Measurements from ENCODE around the gene RMP24.

Gene RMP24

DNA sequence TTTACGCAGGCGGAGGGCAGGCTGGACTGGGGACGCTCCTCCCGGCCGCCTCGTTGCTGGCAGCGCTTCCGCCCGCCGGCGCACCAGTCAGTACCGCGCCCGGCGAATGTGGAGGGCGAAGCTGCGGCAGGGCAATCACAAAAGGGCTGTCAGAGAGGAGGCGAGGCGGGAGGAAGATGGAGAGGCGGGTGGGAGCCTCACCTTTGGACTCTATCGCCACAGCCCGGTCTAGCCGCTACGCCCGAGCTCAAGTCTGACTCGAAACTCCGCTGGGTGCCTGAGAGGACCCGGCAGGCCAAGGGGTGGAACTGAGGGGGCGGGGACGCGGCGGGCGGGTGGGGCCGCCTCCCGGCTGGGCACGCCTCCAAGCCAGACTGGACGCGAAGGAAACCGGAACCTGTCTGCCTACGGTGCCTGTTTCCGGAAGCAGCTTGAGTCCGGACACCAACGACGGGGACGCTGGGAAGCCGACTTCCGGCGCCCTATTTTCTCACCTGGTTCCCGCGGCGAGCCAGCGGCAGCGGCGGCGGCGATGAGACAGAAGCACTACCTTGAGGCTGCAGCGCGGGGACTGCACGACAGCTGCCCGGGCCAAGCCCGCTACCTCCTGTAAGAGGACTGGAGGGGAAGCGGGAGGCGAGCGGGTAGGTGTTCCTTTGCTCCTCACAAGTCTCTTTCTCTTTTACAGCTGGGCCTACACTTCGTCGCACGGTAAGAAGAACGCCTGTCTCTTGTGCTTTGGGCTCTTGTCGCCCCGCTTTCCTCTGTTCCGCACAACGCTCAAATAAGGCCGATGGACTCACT, at the start of gene RMP24:
Gene RMP24, plus strand, starts transcription at position 483 of the 804 bp plus-strand sequence.
- Histone ChIP-seq H3K4me1 (ENCODE audit: control insufficient read depth in 1 of 2, low read depth in 2 of 2) (peaks cover 14 to 22% of the 10 kb centered on the region in 2 donors), H3K27ac (peak within 1 kb of the TSS; percentile 83 to 89), H3K4me3 (peak within 1 kb of the TSS; percentile 88), H3K9me3 (no peaks in the 10 kb centered on the region), H3K36me3 (peaks cover 11% of the 10 kb centered on the region), H3K27me3 (replicated peaks; ENCODE audit: insufficient read depth) (no peaks in the 10 kb centered on the region)
- DNase-seq (ENCODE audit: low spot score) (peak; percentile 65), ATAC-seq (ENCODE audit: insufficient number of reproducible peaks, low FRiP score, low read depth) (peak; percentile 98)
- TF ChIP-seq, protein P1, sequence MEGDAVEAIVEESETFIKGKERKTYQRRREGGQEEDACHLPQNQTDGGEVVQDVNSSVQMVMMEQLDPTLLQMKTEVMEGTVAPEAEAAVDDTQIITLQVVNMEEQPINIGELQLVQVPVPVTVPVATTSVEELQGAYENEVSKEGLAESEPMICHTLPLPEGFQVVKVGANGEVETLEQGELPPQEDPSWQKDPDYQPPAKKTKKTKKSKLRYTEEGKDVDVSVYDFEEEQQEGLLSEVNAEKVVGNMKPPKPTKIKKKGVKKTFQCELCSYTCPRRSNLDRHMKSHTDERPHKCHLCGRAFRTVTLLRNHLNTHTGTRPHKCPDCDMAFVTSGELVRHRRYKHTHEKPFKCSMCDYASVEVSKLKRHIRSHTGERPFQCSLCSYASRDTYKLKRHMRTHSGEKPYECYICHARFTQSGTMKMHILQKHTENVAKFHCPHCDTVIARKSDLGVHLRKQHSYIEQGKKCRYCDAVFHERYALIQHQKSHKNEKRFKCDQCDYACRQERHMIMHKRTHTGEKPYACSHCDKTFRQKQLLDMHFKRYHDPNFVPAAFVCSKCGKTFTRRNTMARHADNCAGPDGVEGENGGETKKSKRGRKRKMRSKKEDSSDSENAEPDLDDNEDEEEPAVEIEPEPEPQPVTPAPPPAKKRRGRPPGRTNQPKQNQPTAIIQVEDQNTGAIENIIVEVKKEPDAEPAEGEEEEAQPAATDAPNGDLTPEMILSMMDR (IDR thresholded peaks at IDR 0.05): no peak

DNA sequence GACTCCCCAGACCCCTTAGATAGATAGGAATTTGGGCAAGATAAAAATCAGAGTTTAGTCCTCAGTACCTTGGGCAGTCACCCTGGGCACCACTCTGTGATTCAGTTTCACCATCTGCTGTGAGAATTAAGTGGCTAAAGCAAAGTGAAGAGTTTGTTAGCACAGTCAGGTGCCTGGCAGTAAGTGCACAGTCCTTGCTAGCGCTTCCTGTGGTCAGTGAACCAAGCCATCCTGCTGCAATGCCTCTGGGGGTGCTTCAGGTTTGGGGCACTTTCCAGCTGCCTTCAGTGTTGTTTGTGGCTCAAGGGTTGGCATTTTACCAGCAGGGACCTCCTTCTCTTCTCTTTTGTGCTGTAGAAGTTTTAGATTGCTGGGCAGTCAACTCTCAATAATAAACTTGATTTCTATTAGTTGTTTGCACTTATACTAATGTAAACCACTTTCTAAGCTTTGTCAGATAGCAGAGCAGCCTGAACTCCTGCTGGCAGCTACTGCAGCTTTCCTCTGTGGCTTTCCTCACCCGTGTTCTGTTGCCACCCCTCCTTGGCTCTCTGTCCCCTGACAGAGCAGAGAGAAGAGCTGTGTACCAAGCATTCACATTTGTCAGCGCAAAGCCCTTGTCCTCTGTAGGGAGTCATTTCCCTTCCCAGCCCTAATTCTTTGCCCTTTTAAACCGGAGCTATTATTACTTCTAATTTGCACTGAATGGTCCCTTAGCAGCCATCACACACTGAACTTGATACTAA, 48.4 kb upstream of the RMP24 start:
- no peak overlapping the region for H3K27ac ChIP-seq
- DNase-seq (ENCODE audit: low spot score) (no peak), ATAC-seq (ENCODE audit: insufficient number of reproducible peaks, low FRiP score, low read depth) (no peak)
- no peaks in the 10 kb centered on the region for H3K27me3 ChIP-seq (replicated peaks; ENCODE audit: insufficient read depth)
- no peaks in the 10 kb centered on the region for H3K36me3 ChIP-seq
- H3K4me1 ChIP-seq (ENCODE audit: control insufficient read depth in 1 of 2, low read depth in 2 of 2): no peaks in the 10 kb centered on the region
- TF ChIP-seq, protein P1 (IDR thresholded peaks at IDR 0.05): no peak
- H3K4me3 ChIP-seq: no peak overlapping the region
- no peaks in the 10 kb centered on the region for H3K9me3 ChIP-seq

DNA sequence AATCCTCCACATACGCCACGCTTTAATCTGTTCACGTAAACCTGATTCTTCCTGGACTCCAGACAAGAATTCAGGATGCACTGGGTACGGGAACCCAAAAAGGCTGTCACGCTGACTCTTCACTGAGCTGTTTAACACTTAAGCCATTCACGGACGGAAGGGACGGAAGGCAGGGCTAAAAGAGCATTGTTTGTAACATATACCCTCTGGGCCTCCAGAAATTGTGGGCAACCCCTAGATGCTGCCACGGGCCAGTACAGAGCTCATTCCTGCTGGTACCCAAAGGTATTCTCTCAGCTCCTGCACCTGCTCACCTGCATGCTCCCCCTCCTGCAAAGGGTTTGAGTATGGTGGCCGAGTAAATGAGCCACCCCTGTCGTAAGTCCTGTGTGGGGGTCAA, 45.6 kb upstream of the RMP24 start:
- ATAC-seq (ENCODE audit: insufficient number of reproducible peaks, low FRiP score, low read depth) (no peak), DNase-seq (ENCODE audit: low spot score) (no peak)
- H3K27ac ChIP-seq: no peak overlapping the region
- H3K9me3 ChIP-seq: no peaks in the 10 kb centered on the region
- TF ChIP-seq, protein P1 (IDR thresholded peaks at IDR 0.05): no peak
- no peaks in the 10 kb centered on the region for H3K27me3 ChIP-seq (replicated peaks; ENCODE audit: insufficient read depth)
- H3K4me1 ChIP-seq (ENCODE audit: control insufficient read depth in 1 of 2, low read depth in 2 of 2): no peaks in the 10 kb centered on the region
- no peaks in the 10 kb centered on the region for H3K36me3 ChIP-seq
- H3K4me3 ChIP-seq: no peak overlapping the region

DNA sequence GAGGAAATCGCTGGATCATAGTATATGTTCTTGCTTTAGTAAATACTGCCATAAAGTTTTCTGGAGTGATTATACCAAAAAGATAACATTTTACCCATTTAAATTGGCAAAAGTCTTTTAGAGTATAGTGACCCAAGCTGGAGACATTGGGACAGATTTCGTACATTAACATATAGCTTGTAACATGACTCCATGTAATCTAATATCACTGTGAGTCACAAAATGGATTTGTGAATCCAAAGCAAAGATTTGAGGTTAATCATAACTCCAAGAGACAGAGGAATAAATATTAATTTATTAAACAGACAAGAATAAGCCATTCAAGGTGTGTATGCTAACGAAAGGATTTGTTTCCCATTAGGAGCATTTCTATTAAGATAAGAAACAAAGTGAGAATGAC, 45.0 kb upstream of the RMP24 start:
- TF ChIP-seq, protein P1 (IDR thresholded peaks at IDR 0.05): no peak
- Histone ChIP-seq H3K4me1 (ENCODE audit: control insufficient read depth in 1 of 2, low read depth in 2 of 2) (no peaks in the 10 kb centered on the region), H3K9me3 (no peaks in the 10 kb centered on the region), H3K36me3 (no peaks in the 10 kb centered on the region), H3K4me3 (no peak overlapping the region), H3K27ac (no peak overlapping the region), H3K27me3 (replicated peaks; ENCODE audit: insufficient read depth) (no peaks in the 10 kb centered on the region)
- ATAC-seq (ENCODE audit: insufficient number of reproducible peaks, low FRiP score, low read depth): no peak
- no peak for DNase-seq (ENCODE audit: low spot score)

DNA sequence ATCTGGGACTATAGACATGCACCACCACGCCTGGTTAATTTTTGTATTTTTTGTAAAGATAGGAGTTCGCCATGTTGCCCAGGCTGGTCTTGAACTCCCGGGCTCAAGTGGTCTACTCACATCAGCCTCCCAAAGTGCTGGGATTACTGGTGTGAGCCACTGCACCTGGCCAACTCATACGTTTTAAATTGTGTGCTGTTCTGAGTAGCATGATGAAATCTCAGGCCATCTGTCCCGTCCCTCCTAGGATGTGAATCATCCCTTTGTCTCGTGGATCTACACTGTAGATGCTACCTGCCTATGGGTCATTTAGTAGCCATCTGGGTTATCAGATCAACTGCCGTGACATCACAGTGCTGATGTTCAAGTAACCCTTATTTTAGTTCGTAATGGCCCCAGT, 38.5 kb upstream of the RMP24 start:
- H3K27ac ChIP-seq: no peak overlapping the region
- no peak overlapping the region for H3K4me3 ChIP-seq
- H3K4me1 ChIP-seq (ENCODE audit: control insufficient read depth in 1 of 2, low read depth in 2 of 2): no peaks in the 10 kb centered on the region
- DNase-seq (ENCODE audit: low spot score): no peak
- H3K36me3 ChIP-seq: no peaks in the 10 kb centered on the region
- TF ChIP-seq, protein P1 (IDR thresholded peaks at IDR 0.05): no peak
- no peaks in the 10 kb centered on the region for H3K9me3 ChIP-seq
- no peaks in the 10 kb centered on the region for H3K27me3 ChIP-seq (replicated peaks; ENCODE audit: insufficient read depth)
- no peak for ATAC-seq (ENCODE audit: insufficient number of reproducible peaks, low FRiP score, low read depth)
